ENCODE results near the gene CELF4. TPM values are rescaled to one million over a fixed set of nuclear protein-coding genes. Genes with fewer than 3 reads are reported as not detected.

Gene CELF4
- total RNA-seq, 1 donor from 2014 or later = 0.22 TPM

DNA sequence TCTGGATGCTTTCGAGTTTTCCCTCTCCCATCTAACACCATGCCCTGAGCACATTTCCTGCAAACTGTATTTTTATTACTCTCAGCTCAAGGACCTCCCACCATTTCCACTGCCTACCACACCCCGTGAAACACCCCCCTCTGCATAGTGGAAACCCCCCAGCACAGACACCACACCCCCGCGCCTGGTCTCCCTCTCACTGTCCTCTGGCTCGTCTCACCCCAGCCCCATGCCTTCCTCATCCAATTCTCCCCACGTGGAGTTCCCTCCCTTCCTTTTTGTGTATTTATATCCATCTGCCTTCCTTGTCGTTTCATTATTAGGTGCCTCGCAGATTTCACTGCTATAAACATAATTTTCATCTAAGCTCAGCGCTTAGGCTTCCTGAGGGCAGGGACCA, 307.5 kb downstream of the CELF4 start:
- peaks cover 58% of the 10 kb centered on the region for H3K27me3 Mint-ChIP-seq (ENCODE audit: low read depth)

DNA sequence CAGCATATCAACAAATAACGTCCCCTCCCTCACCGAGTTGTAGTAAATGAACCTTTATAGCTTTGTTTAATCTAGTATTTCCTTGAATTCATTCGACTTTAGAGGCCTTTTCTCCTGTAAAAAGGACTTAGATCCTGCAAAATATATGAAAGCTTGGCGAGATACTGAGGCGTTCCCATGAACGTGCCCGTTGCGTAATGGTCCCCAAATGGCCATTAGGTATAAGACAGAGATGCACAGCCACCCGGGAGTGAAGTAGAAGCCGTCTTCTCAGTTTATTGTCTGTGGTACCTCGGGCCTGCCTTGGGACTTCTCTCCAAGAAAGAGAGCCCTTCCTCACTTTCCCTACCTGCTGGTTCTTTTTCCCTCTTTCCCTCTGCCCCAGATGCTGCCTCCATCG, 310.6 kb downstream of the CELF4 start:
- Mint-ChIP-seq H3K36me3 (ENCODE audit: low read depth) (no peaks in the 10 kb centered on the region), H3K27me3 (ENCODE audit: low read depth) (peaks cover 55% of the 10 kb centered on the region), H3K4me1 (ENCODE audit: low read depth) (peaks cover 10% of the 10 kb centered on the region), H3K27ac (ENCODE audit: unreplicated experiment) (no peak overlapping the region), H3K9me3 (ENCODE audit: low read depth) (no peaks in the 10 kb centered on the region), H3K4me3 (ENCODE audit: unreplicated experiment) (peak overlapping the region; percentile 60)
- TF ChIP-seq, protein P1, sequence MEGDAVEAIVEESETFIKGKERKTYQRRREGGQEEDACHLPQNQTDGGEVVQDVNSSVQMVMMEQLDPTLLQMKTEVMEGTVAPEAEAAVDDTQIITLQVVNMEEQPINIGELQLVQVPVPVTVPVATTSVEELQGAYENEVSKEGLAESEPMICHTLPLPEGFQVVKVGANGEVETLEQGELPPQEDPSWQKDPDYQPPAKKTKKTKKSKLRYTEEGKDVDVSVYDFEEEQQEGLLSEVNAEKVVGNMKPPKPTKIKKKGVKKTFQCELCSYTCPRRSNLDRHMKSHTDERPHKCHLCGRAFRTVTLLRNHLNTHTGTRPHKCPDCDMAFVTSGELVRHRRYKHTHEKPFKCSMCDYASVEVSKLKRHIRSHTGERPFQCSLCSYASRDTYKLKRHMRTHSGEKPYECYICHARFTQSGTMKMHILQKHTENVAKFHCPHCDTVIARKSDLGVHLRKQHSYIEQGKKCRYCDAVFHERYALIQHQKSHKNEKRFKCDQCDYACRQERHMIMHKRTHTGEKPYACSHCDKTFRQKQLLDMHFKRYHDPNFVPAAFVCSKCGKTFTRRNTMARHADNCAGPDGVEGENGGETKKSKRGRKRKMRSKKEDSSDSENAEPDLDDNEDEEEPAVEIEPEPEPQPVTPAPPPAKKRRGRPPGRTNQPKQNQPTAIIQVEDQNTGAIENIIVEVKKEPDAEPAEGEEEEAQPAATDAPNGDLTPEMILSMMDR (IDR thresholded peaks at IDR 0.05) = no peak
- no peak for DNase-seq (ENCODE audit: low spot score)

More for the DNA sequence above, 307.5 kb downstream of the CELF4 start:
- Mint-ChIP-seq H3K4me3 (ENCODE audit: unreplicated experiment) (no peak overlapping the region), H3K9me3 (ENCODE audit: low read depth) (no peaks in the 10 kb centered on the region), H3K4me1 (ENCODE audit: low read depth) (peaks cover 4% of the 10 kb centered on the region), H3K36me3 (ENCODE audit: low read depth) (no peaks in the 10 kb centered on the region), H3K27ac (ENCODE audit: unreplicated experiment) (no peak overlapping the region)
- DNase-seq (ENCODE audit: low spot score) = no peak
- TF ChIP-seq, protein P1 (IDR thresholded peaks at IDR 0.05) = no peak

DNA sequence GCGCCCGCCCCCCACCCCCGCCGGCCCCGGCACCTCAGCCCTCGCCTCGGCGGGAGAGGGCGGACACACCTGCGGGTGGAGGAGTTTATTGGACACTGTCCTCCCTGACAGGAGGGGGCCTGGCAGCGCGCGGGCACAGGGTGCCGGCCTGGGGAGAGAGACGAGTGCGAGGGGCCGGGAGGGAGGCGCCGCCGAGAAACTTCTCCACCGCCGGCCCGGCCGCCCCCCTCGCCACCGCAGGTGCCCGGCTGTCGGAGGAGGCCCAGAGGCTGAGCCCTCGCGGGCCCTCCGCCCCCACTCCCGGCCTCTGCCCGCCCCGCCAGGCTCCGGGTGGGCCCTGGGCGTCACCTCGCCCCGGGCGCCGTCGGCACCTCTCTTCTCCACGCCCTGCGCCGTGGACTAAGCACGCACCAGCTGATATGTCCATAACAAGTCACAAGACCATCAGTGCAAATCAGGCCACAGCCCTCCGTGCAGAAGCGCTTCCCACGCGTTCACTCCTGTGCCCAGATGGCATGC, 311.3 kb downstream of the CELF4 start:
- Mint-ChIP-seq H3K4me3 (ENCODE audit: unreplicated experiment) (peak overlapping the region; percentile 60), H3K4me1 (ENCODE audit: low read depth) (peaks cover 10% of the 10 kb centered on the region), H3K27ac (ENCODE audit: unreplicated experiment) (no peak overlapping the region), H3K27me3 (ENCODE audit: low read depth) (peaks cover 51% of the 10 kb centered on the region), H3K36me3 (ENCODE audit: low read depth) (no peaks in the 10 kb centered on the region), H3K9me3 (ENCODE audit: low read depth) (no peaks in the 10 kb centered on the region)
- TF ChIP-seq, protein P1 (IDR thresholded peaks at IDR 0.05) = no peak
- no peak for DNase-seq (ENCODE audit: low spot score)

DNA sequence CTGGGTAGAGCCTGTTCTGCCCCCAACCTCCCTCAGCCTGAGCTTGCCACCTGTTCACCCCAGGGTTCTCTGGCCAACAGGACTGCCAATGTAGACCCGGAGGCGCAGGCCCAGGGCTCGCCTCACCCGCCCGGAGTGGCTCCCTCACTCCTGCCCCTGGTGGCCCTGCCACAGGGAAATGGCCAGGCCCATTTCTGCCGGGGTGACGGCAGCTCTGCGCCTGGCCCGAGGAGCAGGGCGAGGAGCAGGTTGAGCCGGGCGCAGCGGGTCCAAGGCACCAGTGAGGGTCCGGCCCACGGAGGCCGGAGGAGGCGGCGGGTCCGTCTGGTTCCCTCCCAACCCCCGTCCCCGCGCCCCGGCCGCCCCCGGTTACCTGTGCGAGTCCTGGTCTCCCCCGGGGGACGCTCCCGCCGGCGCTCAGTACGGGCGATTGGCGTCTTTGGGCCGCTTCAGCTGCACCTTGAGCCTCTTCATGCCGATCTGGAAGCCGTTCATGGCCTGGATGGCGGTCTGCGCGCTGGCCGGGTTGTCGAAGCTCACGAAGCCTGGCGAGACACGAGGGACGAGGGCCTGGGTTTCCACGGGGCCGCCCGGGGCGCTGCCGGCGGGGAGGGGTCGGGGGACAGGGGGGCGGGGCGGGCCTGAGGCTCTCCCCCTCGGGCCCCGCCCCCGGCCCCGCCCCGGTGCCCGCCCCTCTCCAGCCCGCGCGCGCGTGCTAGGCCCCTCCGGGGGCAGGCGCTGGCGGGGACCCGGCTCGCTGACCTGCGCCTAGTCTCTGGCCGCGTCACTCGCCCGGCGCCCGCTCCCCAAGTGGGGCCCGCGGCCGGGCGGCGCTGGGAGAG, 312.0 kb downstream of the CELF4 start:
- DNase-seq (ENCODE audit: low spot score) = no peak
- no peaks in the 10 kb centered on the region for H3K9me3 Mint-ChIP-seq (ENCODE audit: low read depth)
- peak overlapping the region; percentile 67 for H3K4me3 Mint-ChIP-seq (ENCODE audit: unreplicated experiment)
- H3K27ac Mint-ChIP-seq (ENCODE audit: unreplicated experiment) = no peak overlapping the region
- H3K4me1 Mint-ChIP-seq (ENCODE audit: low read depth) = peaks cover 10% of the 10 kb centered on the region
- no peaks in the 10 kb centered on the region for H3K36me3 Mint-ChIP-seq (ENCODE audit: low read depth)
- H3K27me3 Mint-ChIP-seq (ENCODE audit: low read depth) = peaks cover 49% of the 10 kb centered on the region
- TF ChIP-seq, protein P1 (IDR thresholded peaks at IDR 0.05) = peak; percentile 27

DNA sequence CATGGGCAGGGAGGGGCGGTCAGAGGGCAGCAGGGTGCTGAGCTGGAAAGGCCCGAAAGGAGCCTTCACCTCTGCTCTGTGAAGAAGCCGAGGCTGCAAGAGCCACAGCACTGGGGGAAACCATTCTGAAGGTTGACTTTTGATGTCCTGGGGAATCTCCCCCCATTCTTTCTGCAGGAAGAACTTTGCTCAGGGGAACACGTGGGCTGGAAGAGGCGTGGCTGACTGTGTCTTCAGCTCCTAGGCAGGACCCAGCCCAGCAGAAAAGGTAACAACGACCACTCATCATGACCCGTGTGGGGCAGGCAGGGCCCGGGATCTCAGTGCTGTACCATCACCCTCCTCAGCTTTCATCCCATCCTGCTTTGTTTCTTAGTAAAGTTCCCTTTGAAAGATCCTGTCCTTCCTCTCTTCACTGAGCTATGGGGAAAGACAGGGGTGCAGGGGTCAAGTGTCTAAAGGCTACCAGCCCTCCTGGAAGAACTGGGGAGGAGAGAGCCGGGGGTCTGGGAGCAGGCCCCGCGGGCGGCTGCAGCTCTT, 312.7 kb downstream of the CELF4 start:
- Mint-ChIP-seq H3K9me3 (ENCODE audit: low read depth) (no peaks in the 10 kb centered on the region), H3K4me3 (ENCODE audit: unreplicated experiment) (peak overlapping the region; percentile 36), H3K27ac (ENCODE audit: unreplicated experiment) (no peak overlapping the region), H3K27me3 (ENCODE audit: low read depth) (peaks cover 42% of the 10 kb centered on the region), H3K4me1 (ENCODE audit: low read depth) (peaks cover 10% of the 10 kb centered on the region), H3K36me3 (ENCODE audit: low read depth) (no peaks in the 10 kb centered on the region)
- DNase-seq (ENCODE audit: low spot score) = no peak
- TF ChIP-seq, protein P1 (IDR thresholded peaks at IDR 0.05) = no peak

Measured in chondrocyte (in vitro differentiated cells).